H1 (cell line): Measurements from ENCODE around the gene LTC4S. TPM values are rescaled to one million over a fixed set of nuclear protein-coding genes. Genes with fewer than 3 reads are reported as not detected.

Experiments used
- CTCF ChIA-PET: fragments of 300-600 bp; sonication (Branson Sonifier 250); formaldehyde crosslinking; loops from one replicate; lab custom pipeline; 2021; ENCODE audit not compliant: partially characterized antibody; lab: Charles Lee
- POLR2A ChIA-PET: fragments of 300-600 bp; sonication (Branson Sonifier 250); formaldehyde crosslinking; loops from one replicate; lab custom pipeline; 2021; ENCODE audit warnings: inconsistent platforms; ENCODE audit not compliant: partially characterized antibody; lab: Charles Lee
- DNase-seq, 2 experiments: peaks; one replicate each; pipeline versions ENCODE4 v3.0.0 to v3.0.0-alpha.2; 2010 to 2022; ENCODE audit warnings: low spot score in 2 of 2, low read depth in 1 of 2, mixed read lengths in 1 of 2
- FAIRE-seq: peaks from 2 replicates; lab custom pipeline; 2011; peaks lifted over from hg19 to GRCh38; lab: Jason Lieb, UNC
- H2AFZ ChIP-seq: 2 replicates; pipeline ENCODE4 v1.8.1; 2012; ENCODE audit warnings: low read length, inconsistent platforms
- H2AK5ac ChIP-seq: 2 replicates; pipeline ENCODE4 v1.6.1; 2013; ENCODE audit warnings: low read depth, low read length
- H2BK120ac ChIP-seq: replicated peaks from 2 replicates; pipeline ENCODE3; 2013; ENCODE audit warnings: low read depth, low read length, inconsistent platforms
- H2BK12ac ChIP-seq: 2 replicates; pipeline ENCODE4 v1.6.1; 2013; ENCODE audit warnings: low read depth, low read length
- H2BK15ac ChIP-seq: 2 replicates; pipeline ENCODE4 v1.6.1; 2013; ENCODE audit warnings: low read length
- H2BK20ac ChIP-seq: 2 replicates; pipeline ENCODE4 v1.6.1; 2013; ENCODE audit warnings: low read length
- H2BK5ac ChIP-seq: 2 replicates; pipeline ENCODE4 v1.6.1; 2013; ENCODE audit warnings: low read depth, low read length
- H3K14ac ChIP-seq: 2 replicates; pipeline ENCODE4 v1.6.1; 2013; ENCODE audit warnings: inconsistent platforms; ENCODE audit not compliant: insufficient read length
- H3K18ac ChIP-seq: 2 replicates; pipeline ENCODE4 v1.6.1; 2013; ENCODE audit warnings: low read length; ENCODE audit errors: extremely low read depth
- H3K23ac ChIP-seq: 2 replicates; pipeline ENCODE4 v1.6.1; 2013; ENCODE audit warnings: inconsistent platforms; ENCODE audit not compliant: insufficient read length
- H3K23me2 ChIP-seq: 2 replicates; pipeline ENCODE4 v1.6.1; 2013; ENCODE audit warnings: low read depth, low read length
- H3K27ac ChIP-seq: 2 replicates; pipeline ENCODE4 v1.6.1; 2011; ENCODE audit warnings: low read depth, low read length, inconsistent platforms
- H3K27me3 ChIP-seq, 4 experiments: replicated peaks in 1 of 4; 1 replicate in 1 of 4; 2 replicates in 3 of 4; pipeline versions ENCODE4 v1.6.1 to v1.8.1; 2011 to 2013; ENCODE audit warnings: low read length in 3 of 4, mild to moderate bottlenecking in 3 of 4, inconsistent platforms in 2 of 4, mixed read lengths in 2 of 4, moderate library complexity in 1 of 4; ENCODE audit not compliant: control insufficient read depth in 3 of 4, insufficient read depth in 3 of 4; ENCODE audit errors: extremely low read depth in 1 of 4
- H3K36me3 ChIP-seq, 4 experiments: 2 replicates each; pipeline versions ENCODE4 v1.6.1 to v1.8.1; 2011 to 2013; ENCODE audit warnings: mild to moderate bottlenecking in 4 of 4, low read length in 3 of 4, moderate library complexity in 2 of 4, control low read depth in 1 of 4, inconsistent platforms in 1 of 4; ENCODE audit not compliant: insufficient read depth in 4 of 4, control insufficient read depth in 2 of 4
- H3K4ac ChIP-seq: replicated peaks from 2 replicates; pipeline ENCODE3; 2013; ENCODE audit warnings: low read length, low read depth, mixed read lengths, inconsistent platforms; ENCODE audit not compliant: insufficient read length
- H3K4me1 ChIP-seq, 4 experiments: replicated peaks in 1 of 4; 1 replicate in 1 of 4; 2 replicates in 3 of 4; pipeline versions ENCODE4 v1.6.1 to v1.8.1; 2011 to 2013; ENCODE audit warnings: low read length in 3 of 4, inconsistent platforms in 2 of 4, mixed read lengths in 1 of 4; ENCODE audit not compliant: insufficient read depth in 4 of 4, control insufficient read depth in 3 of 4
- H3K4me2 ChIP-seq, 2 experiments: 2 replicates each; pipeline versions ENCODE4 v1.6.1 to v1.8.1; 2011 to 2013; ENCODE audit warnings: low read depth in 2 of 2, low read length in 2 of 2, control low read depth in 1 of 2, inconsistent platforms in 1 of 2, mild to moderate bottlenecking in 1 of 2; ENCODE audit not compliant: insufficient read depth in 1 of 2
- H3K4me3 ChIP-seq, 4 experiments: fragments of 200-600, 300-600 bp in 1 of 4; sonication (generic), shearing (Covaris generic), sonication (Bioruptor Twin) in 1 of 4; 2 replicates each; pipeline versions ENCODE4 v1.5.1 to v1.8.1; 2011 to 2016; ENCODE audit warnings: low read length in 4 of 4, low read depth in 3 of 4, control low read depth in 2 of 4, inconsistent platforms in 2 of 4, mild to moderate bottlenecking in 2 of 4, mixed read lengths in 1 of 4, moderate library complexity in 1 of 4; ENCODE audit not compliant: insufficient read depth in 2 of 4; ENCODE audit errors: extremely low read depth in 1 of 4
- H3K56ac ChIP-seq: replicated peaks from 2 replicates; pipeline ENCODE3; 2013; ENCODE audit warnings: low read depth, mild to moderate bottlenecking, mixed read lengths, low read length, inconsistent platforms; ENCODE audit not compliant: insufficient read length
- H3K79me1 ChIP-seq: 2 replicates; pipeline ENCODE4 v1.6.1; 2013; ENCODE audit warnings: low read depth, low read length, control low read depth
- H3K79me2 ChIP-seq, 2 experiments: 2 replicates each; pipeline versions ENCODE4 v1.6.1 to v1.8.1; 2012 to 2013; ENCODE audit warnings: low read length in 2 of 2, mild to moderate bottlenecking in 2 of 2, inconsistent platforms in 1 of 2; ENCODE audit not compliant: insufficient read depth in 2 of 2, control insufficient read depth in 1 of 2
- H3K9ac ChIP-seq, 4 experiments: replicated peaks in 1 of 4; 1 replicate in 1 of 4; 2 replicates in 3 of 4; pipeline versions ENCODE4 v1.6.1 to v1.8.1; 2011 to 2013; ENCODE audit warnings: low read depth in 3 of 4, low read length in 3 of 4, control low read depth in 2 of 4, mild to moderate bottlenecking in 2 of 4, moderate library complexity in 2 of 4, inconsistent platforms in 1 of 4; ENCODE audit errors: extremely low read depth in 1 of 4
- H3K9me3 ChIP-seq, 2 experiments: 2 replicates each; pipeline versions ENCODE4 v1.6.1 to v1.8.1; 2012 to 2013; ENCODE audit warnings: mild to moderate bottlenecking in 2 of 2, moderate library complexity in 2 of 2, control low read depth in 1 of 2, inconsistent platforms in 1 of 2, low read depth in 1 of 2, low read length in 1 of 2, mixed read lengths in 1 of 2; ENCODE audit not compliant: insufficient read depth in 2 of 2
- H4K20me1 ChIP-seq, 2 experiments: replicated peaks in 1 of 2; 2 replicates each; pipeline versions ENCODE3 to v1.8.1; 2011 to 2013; ENCODE audit warnings: inconsistent platforms in 2 of 2, low read length in 2 of 2, mild to moderate bottlenecking in 1 of 2; ENCODE audit not compliant: insufficient read depth in 2 of 2, control insufficient read depth in 1 of 2
- H4K5ac ChIP-seq: 2 replicates; pipeline ENCODE4 v1.6.1; 2013; ENCODE audit warnings: low read length, low read depth, mixed read lengths, inconsistent platforms; ENCODE audit not compliant: insufficient read length
- H4K8ac ChIP-seq: 2 replicates; pipeline ENCODE4 v1.8.0; 2013; ENCODE audit warnings: mild to moderate bottlenecking, moderate library complexity, low read length, inconsistent platforms; ENCODE audit not compliant: insufficient read depth; ENCODE audit errors: extremely low read depth
- H4K91ac ChIP-seq: replicated peaks from 2 replicates; pipeline ENCODE3; 2013; ENCODE audit warnings: low read length, mixed read lengths, inconsistent platforms; ENCODE audit not compliant: insufficient read length
- POLR2AphosphoS5 ChIP-seq: IDR thresholded peaks from 2 replicates; pipeline ENCODE4 v1.6.1; 2011; ENCODE audit warnings: low read depth, low read length
- ZNF274 ChIP-seq: IDR thresholded peaks from 2 replicates; pipeline ENCODE4 v1.7.0; 2012; ENCODE audit warnings: low read length, borderline replicate concordance; ENCODE audit errors: extremely low read depth
- WGBS, 2 experiments: shearing (Covaris generic) in 1 of 2; methylation state at CpG; one replicate each; pipeline versions ENCODE4 v1.1.6 to v1.1.7; 2013 to 2015; ENCODE audit warnings: low lambda C conversion rate in 2 of 2, mixed read lengths in 2 of 2, inconsistent platforms in 1 of 2, low coverage in 1 of 2, missing lambda C conversion rate in 1 of 2; ENCODE audit not compliant: insufficient replicate concordance in 2 of 2, insufficient coverage in 1 of 2, insufficient read length in 1 of 2; ENCODE audit errors: extremely low coverage in 1 of 2, missing lambda C conversion rate in 1 of 2; 5-methylcytosine and 5-hydroxymethylcytosine counted together
- polyA plus RNA-seq, 7 experiments: library from polyadenylated mRNA; depleted of rRNA in 3 of 7; stranded (reverse) in 5 of 7; unstranded in 2 of 7; fragments of >200 nt in 5 of 7; fragments of 200-250 nt in 2 of 7; gene quantifications; 1 replicate in 5 of 7; 2 replicates in 1 of 7; 4 replicates in 1 of 7; pipeline versions ENCODE4 v1.2.1 to v1.2.3, GENCODE V29; 2011 to 2013; ENCODE audit warnings: missing spikeins in 2 of 7, mixed read lengths in 2 of 7
- total RNA-seq: library from RNA; stranded (reverse); fragmentation: NEBNext Ultra II Directional; extraction: Animal tissue kit (Norgen Biotek cat#: 25700); gene quantifications from 2 replicates; pipeline ENCODE4 v1.2.1, GENCODE V29; 2021

LTC4S gene
- total and polyA plus RNA-seq, 2 of the 8 experiments (the other 6 are each of a cell fraction or from before 2014, with no cell fraction given) = 2.2 to 3.7 TPM

DNA sequence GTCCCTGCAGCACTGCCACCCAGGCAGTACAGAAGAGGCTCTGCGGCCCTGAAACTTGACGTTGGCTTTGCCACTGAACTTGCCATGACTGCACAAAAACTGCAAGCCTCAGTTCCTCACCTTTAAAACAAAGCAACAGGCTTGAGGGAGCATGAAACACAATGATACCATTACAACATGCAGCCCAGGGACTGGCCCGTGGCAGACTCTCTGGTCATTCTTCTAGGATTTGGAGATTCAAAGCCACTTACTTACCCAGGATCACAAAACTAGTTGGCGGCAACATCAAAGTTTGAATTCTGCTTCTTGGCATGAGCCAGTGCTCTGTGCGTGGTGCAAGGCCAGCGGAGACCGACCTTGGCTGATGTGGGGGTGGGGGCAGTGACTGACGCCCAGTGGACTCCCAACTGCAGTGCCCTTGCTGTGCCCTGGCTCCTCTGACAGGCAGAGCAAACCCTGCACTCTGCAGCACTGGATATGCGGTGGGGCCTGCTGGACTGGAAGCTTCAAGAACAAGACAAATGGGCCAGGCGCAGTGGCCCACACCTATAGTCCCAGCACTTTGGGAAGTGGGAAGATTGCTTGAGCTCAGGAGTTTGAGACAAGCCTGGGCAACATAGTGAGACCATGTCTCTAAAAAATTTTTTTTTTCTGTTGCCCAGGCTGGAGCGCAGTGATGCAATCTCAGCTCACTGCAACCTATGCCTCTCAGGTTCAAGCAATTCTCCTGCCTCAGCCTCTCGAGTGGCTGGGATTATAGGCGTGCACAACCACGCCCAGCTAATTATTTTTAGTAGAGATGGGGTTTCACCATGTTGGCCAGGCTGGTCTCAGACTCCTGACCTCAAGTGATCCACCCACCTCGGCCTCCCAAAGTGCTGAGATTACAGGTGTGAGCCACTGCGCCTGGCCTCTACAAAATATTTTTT is 45.8 kb downstream of the LTC4S start:
- Histone ChIP-seq H3K9me3 (peaks cover 0 to 4% of the 10 kb centered on the region in 2 experiments; a peak in 1 of 4 replicates), H3K4me3 (no peak overlapping the region), H3K23me2 (no peaks in the 10 kb centered on the region), H3K18ac (no peak overlapping the region)
- TF ChIP-seq ZNF274 = no peak
- TF ChIP-seq POLR2AphosphoS5 = 0 out of 2 replicates have a peak, but pooled peaks have one; percentile 13
- TF ChIP-seq, all 59 proteins: peak for 1
- no peak overlapping the region for H2BK120ac ChIP-seq
- no peak overlapping the region for H3K27ac ChIP-seq
- H3K56ac ChIP-seq = no peak overlapping the region
- CTCF ChIA-PET = interaction anchor here (0.7 to 0.9 kb wide), 4 partner anchors 17 to 30 kb away, joined by 3 to 4 read pairs (median 4); no protein-coding TSS in a partner anchor
- H2BK12ac ChIP-seq = no peak overlapping the region
- POLR2A ChIA-PET = interaction anchor here (0.6 to 3.8 kb wide), 6 partner anchors 10 to 116 kb away, joined by 3 to 31 read pairs (median 4); no protein-coding TSS in a partner anchor
- H3K4me2 ChIP-seq = no peak overlapping the region
- no peak overlapping the region for H2BK20ac ChIP-seq
- no peak overlapping the region for H2AK5ac ChIP-seq
- FAIRE-seq (no peak), DNase-seq (no peak)
- no peaks in the 10 kb centered on the region for H3K4me1 ChIP-seq
- H3K4ac ChIP-seq = no peak overlapping the region
- H3K9ac ChIP-seq = no peak overlapping the region
- H3K23ac ChIP-seq = no peak overlapping the region
- no peak overlapping the region; the same call in 1 of the 2 replicates for H4K8ac ChIP-seq
- no peak overlapping the region for H2BK15ac ChIP-seq
- no peak overlapping the region for H4K91ac ChIP-seq
- peaks cover 5 to 8% of the 10 kb centered on the region in 2 experiments for H4K20me1 ChIP-seq
- no peak overlapping the region for H2BK5ac ChIP-seq
- H2AFZ ChIP-seq = no peak overlapping the region
- H3K36me3 ChIP-seq = peaks cover 15 to 54% (median 37%) of the 10 kb centered on the region in 4 experiments
- H4K5ac ChIP-seq = no peak overlapping the region
- no peaks in the 10 kb centered on the region for H3K79me2 ChIP-seq
- no peaks in the 10 kb centered on the region for H3K27me3 ChIP-seq
- H3K14ac ChIP-seq = no peak overlapping the region
- H3K79me1 ChIP-seq = no peaks in the 10 kb centered on the region
- WGBS, 2 experiments = 92% methylated on average over 16 of the region's 16 CpGs; no CpG with 5 or more reads in 1 of the 2 experiments
